Esophagus muscularis mucosa (tissue), 4 donors: ENCODE results near the gene SAMD7.

Source experiments
- EP300 ChIP-seq: sonication (generic); formaldehyde crosslinking; IDR thresholded peaks from one replicate; pipeline ENCODE4 v1.6.1; 2017; ENCODE audit warnings: antibody characterized with exemption
- POLR2A ChIP-seq: fragments of 450-650 bp; IDR thresholded peaks from one replicate; pipeline ENCODE4 v1.6.1; 2017; ENCODE audit warnings: antibody characterized with exemption, moderate library complexity, mild to moderate bottlenecking, low read depth
- POLR2AphosphoS5 ChIP-seq, 2 donors: sonication (generic); formaldehyde crosslinking; IDR thresholded peaks; one replicate each; pipeline ENCODE4 v1.6.1; 2017; ENCODE audit warnings: antibody characterized with exemption in 2 of 2
- TF ChIP-seq, protein P1 (sequence below), 3 experiments: fragments of 200-600 bp in 2 of 3; fragments of 450-650 bp in 1 of 3; sonication (generic) in 2 of 3; IDR thresholded peaks; one replicate each; pipeline ENCODE4 v1.5.1; 2017 to 2019; ENCODE audit warnings: antibody characterized with exemption in 3 of 3, mild to moderate bottlenecking in 2 of 3, moderate library complexity in 1 of 3

DNA sequence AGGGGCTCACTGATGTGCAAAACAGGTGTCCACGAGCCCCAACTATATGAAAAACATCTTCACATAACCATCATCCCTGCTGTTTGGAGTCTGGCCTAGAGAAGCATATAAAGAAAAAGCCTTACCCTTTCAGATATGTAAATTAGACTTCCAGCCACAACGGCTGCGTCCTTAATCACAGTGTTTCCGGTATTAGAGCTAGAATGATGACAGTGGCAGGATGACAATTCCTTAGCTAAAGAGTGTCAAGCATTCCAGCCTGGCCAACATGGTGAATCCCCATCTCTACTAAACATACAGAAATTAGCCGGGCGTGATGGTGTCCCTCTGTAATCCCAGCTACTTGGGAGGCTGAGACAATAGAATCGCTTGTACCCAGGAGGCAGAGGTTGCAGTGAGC, 19.5 kb upstream of the SAMD7 start:
- TF ChIP-seq, protein P1, sequence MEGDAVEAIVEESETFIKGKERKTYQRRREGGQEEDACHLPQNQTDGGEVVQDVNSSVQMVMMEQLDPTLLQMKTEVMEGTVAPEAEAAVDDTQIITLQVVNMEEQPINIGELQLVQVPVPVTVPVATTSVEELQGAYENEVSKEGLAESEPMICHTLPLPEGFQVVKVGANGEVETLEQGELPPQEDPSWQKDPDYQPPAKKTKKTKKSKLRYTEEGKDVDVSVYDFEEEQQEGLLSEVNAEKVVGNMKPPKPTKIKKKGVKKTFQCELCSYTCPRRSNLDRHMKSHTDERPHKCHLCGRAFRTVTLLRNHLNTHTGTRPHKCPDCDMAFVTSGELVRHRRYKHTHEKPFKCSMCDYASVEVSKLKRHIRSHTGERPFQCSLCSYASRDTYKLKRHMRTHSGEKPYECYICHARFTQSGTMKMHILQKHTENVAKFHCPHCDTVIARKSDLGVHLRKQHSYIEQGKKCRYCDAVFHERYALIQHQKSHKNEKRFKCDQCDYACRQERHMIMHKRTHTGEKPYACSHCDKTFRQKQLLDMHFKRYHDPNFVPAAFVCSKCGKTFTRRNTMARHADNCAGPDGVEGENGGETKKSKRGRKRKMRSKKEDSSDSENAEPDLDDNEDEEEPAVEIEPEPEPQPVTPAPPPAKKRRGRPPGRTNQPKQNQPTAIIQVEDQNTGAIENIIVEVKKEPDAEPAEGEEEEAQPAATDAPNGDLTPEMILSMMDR (IDR thresholded peaks at IDR 0.05) = no peak
- TF ChIP-seq EP300 (no peak), POLR2A (no peak), POLR2AphosphoS5 (IDR thresholded peaks at IDR 0.05) (no peak)
